Pancreas (tissue), 10 donors: ENCODE measurements around the gene KRT86. TPM values are rescaled to one million over a fixed set of nuclear protein-coding genes. Genes with fewer than 3 reads are reported as not detected.
"Not testable (repeated sequence)": the region's sequence is repeated elsewhere in the genome, so short reads cannot be mapped to it uniquely, and the experiment has no call there.

Source experiments
- ATAC-seq, 4 donors: fragments of 200-7000 bp; cut with Tn5 transposase; one replicate each; pipeline versions ENCODE4 v1.8.0 to v1.9.1; 2020; ENCODE audit warnings: mild to moderate bottlenecking in 4 of 4, moderate library complexity in 4 of 4
- DNase-seq, 6 donors: peaks; one replicate each; pipeline ENCODE4 v3.0.0-alpha.2; 2020
- FAIRE-seq: peaks from 2 replicates; lab custom pipeline; 2012; peaks lifted over from hg19 to GRCh38; lab: Jason Lieb, UNC
- H3K27ac ChIP-seq, 4 donors: fragments of 200-600 bp; sonication (generic); 1 replicate in 3 of 4; 2 replicates in 1 of 4; pipeline versions ENCODE4 v1.5.0 to v1.8.0; 2020
- H3K27me3 ChIP-seq, 4 donors: fragments of 200-600 bp; one replicate each; pipeline ENCODE4 v1.8.0; 2021
- H3K36me3 ChIP-seq, 3 donors: fragments of 200-600 bp; sonication (generic) in 1 of 3; one replicate each; pipeline versions ENCODE4 v1.5.0 to v1.8.0; 2020 to 2021
- H3K4me1 ChIP-seq, 3 donors: fragments of 200-600 bp; one replicate each; pipeline ENCODE4 v1.8.0; 2021
- H3K4me3 ChIP-seq, 4 donors: fragments of 200-600 bp; sonication (generic) in 2 of 4; one replicate each; pipeline versions ENCODE4 v1.5.0 to v1.8.0; 2020 to 2021
- H3K9me3 ChIP-seq, 4 donors: fragments of 200-600 bp; one replicate each; pipeline ENCODE4 v1.8.0; 2021
- WGBS, 2 donors: extraction: QIAGEN DNeasy Blood & Tissue Kit; methylation state at CpG; one replicate each; pipeline ENCODE4 v1.1.7; 2013; 5-methylcytosine and 5-hydroxymethylcytosine counted together
- intact Hi-C, 3 donors: fragments of 100-400 bp; cut with DNase I; formaldehyde crosslinking; loops; one replicate each; pipeline versions ENCODE4 v1.11.1 to v1.14.2; 2022
- polyA plus RNA-seq, 2 donors: library from polyadenylated mRNA; stranded (reverse); fragments of 200-250 nt; gene quantifications; one replicate each; pipeline ENCODE4 v1.2.3, GENCODE V29; 2013
- total RNA-seq, 6 donors: library from RNA; stranded (reverse); fragmentation: NEBNext Ultra II Directional in 4 of 6; extraction: Animal tissue kit (Norgen Biotek cat#: 25700) in 4 of 6; gene quantifications; one replicate each; pipeline versions ENCODE4 v1.2.1 to v1.2.4, GENCODE V29; 2021 to 2023
- TF ChIP-seq, protein P1 (sequence below), 4 donors: fragments of 200-600 bp; sonication (generic) in 3 of 4; IDR thresholded peaks; one replicate each; pipeline versions ENCODE4 v1.5.0 to v1.8.0; 2021; ENCODE audit warnings: antibody characterized with exemption in 4 of 4
- donor health status: healthy with polysubstance abuse.
- donor health status: DM: no; HTN: no; CAD: no; lungs with moderate emphysema.
- donor health status: DM: no; HTN: no; CAD: no.
- donor health status: control.
- donor health status: control.
- donor health status: Bipolar disorder and iron deficiency.
- donor health status: DM: yes; HTN: yes; CAD: no.
- donor health status: DM: no; HTN: no; CAD: no.
- donor health status: DM: no; HTN: no; CAD: no.
- donor health status: DM: yes; HTN: yes; CAD: no.

Gene KRT86
- total and polyA plus RNA-seq, 8 donors: 0.60 to 3.3 (median 1.8) TPM

- TF ChIP-seq, protein P1, sequence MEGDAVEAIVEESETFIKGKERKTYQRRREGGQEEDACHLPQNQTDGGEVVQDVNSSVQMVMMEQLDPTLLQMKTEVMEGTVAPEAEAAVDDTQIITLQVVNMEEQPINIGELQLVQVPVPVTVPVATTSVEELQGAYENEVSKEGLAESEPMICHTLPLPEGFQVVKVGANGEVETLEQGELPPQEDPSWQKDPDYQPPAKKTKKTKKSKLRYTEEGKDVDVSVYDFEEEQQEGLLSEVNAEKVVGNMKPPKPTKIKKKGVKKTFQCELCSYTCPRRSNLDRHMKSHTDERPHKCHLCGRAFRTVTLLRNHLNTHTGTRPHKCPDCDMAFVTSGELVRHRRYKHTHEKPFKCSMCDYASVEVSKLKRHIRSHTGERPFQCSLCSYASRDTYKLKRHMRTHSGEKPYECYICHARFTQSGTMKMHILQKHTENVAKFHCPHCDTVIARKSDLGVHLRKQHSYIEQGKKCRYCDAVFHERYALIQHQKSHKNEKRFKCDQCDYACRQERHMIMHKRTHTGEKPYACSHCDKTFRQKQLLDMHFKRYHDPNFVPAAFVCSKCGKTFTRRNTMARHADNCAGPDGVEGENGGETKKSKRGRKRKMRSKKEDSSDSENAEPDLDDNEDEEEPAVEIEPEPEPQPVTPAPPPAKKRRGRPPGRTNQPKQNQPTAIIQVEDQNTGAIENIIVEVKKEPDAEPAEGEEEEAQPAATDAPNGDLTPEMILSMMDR (IDR thresholded peaks at IDR 0.05): no peak
- Histone ChIP-seq H3K4me1 (peaks cover 49 to 56% (median 52%) of the 10 kb centered on the region in 3 donors), H3K4me3 (peak overlapping the region in 2 of 4 donors; percentile 15 to 43), H3K9me3 (no peaks in the 10 kb centered on the region), H3K27ac (peak overlapping the region; percentile 80 to 96 (median 92)), H3K36me3 (no peaks in the 10 kb centered on the region), H3K27me3 (no peaks in the 10 kb centered on the region)
- peak in 1 of 4 donors; percentile 7 for ATAC-seq
- intact Hi-C loops: no loop called here
- peak in 3 of 6 donors; percentile 17 to 33 (median 26) for DNase-seq
- no peak for FAIRE-seq
- WGBS, 2 donors: 38 to 45% methylated on average over 2 of the region's 2 CpGs
Measured at GRCh38 chr12:52249511-52250047, 24.9 kb upstream of the KRT86 start.

- Histone ChIP-seq H3K27ac (peak overlapping the region; percentile 80 to 96 (median 92)), H3K27me3 (no peaks in the 10 kb centered on the region), H3K9me3 (no peaks in the 10 kb centered on the region), H3K4me3 (peak overlapping the region in 2 of 4 donors; percentile 15 to 43), H3K4me1 (peaks cover 42 to 48% (median 45%) of the 10 kb centered on the region in 3 donors), H3K36me3 (no peaks in the 10 kb centered on the region)
- intact Hi-C loops: no loop called here
- peak in 5 of 6 donors; percentile 19 to 79 (median 42) for DNase-seq
- WGBS, 2 donors: 72 to 77% methylated on average over 50 to 52 of the region's 52 CpGs
- TF ChIP-seq, protein P1 (IDR thresholded peaks at IDR 0.05): no peak
- ATAC-seq: peak in 1 of 4 donors; percentile 4
- no peak for FAIRE-seq
Measured at GRCh38 chr12:52250048-52250990, 24.1 kb upstream of the KRT86 start.

DNA sequence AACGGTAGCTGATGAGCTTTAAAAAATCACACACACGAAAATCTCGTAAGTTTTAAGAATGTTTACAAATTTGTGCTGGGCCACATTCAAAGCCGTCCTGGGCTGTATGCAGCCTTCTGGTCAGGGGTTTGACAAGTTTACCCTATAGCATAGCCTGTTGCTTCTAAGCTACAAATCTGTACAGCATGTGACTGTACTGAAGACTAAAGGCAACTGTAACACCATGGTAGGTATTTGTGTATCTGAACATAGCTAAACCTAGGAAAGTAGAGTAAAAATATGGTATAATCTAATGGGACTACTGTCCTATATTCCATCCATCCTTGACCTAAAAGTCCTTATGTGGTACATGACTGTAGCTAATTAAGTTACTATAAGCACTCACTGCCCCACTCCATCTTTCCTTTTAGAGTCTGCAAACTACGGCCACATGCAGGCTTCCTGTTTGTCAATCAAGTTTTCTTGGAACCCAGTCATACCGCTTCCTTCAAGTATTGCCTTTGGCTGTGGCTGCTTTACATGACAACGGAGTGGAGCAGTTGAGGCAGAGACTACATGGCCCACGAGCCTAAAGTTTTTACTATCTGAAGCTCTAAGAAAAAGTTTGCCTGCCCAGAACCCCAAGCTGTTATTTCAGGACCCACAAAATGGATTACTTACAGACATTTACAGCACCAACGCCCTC is 22.9 kb upstream of the KRT86 start:
- WGBS, 2 donors: 80 to 89% methylated on average over 9 of the region's 9 CpGs
- intact Hi-C loops: no loop called here
- no peak for ATAC-seq
- peak in 2 of 6 donors; percentile 5 to 6 for DNase-seq
- H3K9me3 ChIP-seq: no peaks in the 10 kb centered on the region
- H3K4me3 ChIP-seq: no peak overlapping the region
- peak overlapping the region in 1 of 4 donors; percentile 90 for H3K27ac ChIP-seq
- H3K27me3 ChIP-seq: no peaks in the 10 kb centered on the region
- TF ChIP-seq, protein P1 (IDR thresholded peaks at IDR 0.05): no peak
- H3K4me1 ChIP-seq: peaks cover 30 to 37% (median 35%) of the 10 kb centered on the region in 3 donors
- no peak for FAIRE-seq
- no peaks in the 10 kb centered on the region for H3K36me3 ChIP-seq

GRCh38 chr12:52252175-52252615 is 22.2 kb upstream of the KRT86 start:
- peaks cover 25 to 30% (median 30%) of the 10 kb centered on the region in 3 donors for H3K4me1 ChIP-seq
- H3K4me3 ChIP-seq, H3K36me3 ChIP-seq, H3K9me3 ChIP-seq, FAIRE-seq, H3K27ac ChIP-seq, H3K27me3 ChIP-seq, intact Hi-C loops, ATAC-seq: not testable (repeated sequence)
- 89 to 93% methylated on average over 8 of the region's 8 CpGs for WGBS, 2 donors
- peak in 3 of 6 donors; percentile 16 to 34 (median 23) for DNase-seq
